ENCODE data around the gene FRY.

Gene FRY

GRCh38 chr13:32087955-32088747 lies 56.6 kb downstream of the FRY start:
- DNase-seq, result no peak

- no peak for DNase-seq
Observed at GRCh38 chr13:32092496-32092895, 60.9 kb downstream of the FRY start.

DNA sequence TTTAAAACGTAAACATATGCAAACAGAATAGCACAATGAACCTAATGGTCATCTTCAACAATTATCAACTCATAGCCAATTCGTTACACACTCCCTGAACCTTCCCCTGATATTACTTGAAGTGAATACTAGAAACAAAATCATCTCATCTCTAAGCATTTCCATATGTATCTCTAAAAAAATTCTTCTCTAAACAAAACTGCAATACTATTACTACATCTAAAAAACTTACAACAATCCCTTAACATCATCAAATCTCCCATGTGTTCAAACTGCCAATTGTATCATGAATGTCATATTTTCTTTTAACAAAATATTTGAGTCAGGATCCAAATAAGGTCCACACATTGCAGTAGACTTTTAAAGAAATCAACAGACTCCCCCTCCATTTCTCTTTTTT lies 61.4 kb downstream of the FRY start:
- DNase-seq, result no peak

DNA sequence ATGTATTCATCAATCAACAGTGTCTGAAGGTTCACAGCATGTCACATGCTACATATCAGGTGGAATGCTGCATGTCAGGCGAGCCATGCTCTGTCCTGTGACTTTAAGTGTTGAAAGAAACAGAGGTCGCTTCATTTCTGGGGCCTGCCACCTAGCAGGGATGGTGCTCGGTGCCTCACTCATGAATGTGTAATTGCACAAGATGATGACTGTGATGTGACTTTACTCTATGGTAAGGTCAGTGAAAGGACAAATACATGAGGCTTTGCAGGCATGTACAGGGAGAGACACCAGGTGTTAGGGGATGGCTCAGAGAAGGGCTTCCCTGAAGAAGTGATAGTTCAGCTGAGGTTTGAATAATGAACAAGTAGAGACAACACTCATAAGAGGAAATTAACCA lies 66.7 kb downstream of the FRY start:
- DNase-seq, result peak; percentile 17

DNA sequence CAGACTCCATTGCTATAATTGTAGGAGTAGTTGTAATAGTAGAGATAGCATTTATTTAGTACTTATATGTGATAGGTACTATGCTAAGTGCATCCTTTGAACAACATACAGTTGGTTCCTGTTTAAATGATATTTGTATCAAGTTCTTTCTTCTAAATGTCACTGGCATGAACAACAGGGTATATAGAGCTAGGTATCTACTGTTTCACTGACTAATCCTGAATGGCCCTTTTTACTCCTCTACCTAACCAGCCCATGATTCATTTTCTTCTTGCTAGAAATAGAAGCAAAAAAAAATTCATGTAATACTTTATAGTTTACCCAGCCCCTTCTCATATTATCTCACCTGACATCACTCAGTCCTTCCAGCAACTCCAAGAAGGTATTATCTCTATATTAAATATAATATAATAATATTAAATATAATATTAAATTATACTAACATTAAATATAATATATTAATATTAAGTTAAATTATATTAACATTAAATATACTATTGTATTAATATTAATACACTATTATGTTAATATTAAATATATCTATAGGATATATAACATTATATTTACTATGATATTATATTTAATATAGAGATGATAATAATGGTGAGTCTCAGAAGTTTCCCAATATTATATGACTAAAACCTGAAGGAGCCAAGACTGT lies 74.2 kb downstream of the FRY start:
- no peak for DNase-seq

DNA sequence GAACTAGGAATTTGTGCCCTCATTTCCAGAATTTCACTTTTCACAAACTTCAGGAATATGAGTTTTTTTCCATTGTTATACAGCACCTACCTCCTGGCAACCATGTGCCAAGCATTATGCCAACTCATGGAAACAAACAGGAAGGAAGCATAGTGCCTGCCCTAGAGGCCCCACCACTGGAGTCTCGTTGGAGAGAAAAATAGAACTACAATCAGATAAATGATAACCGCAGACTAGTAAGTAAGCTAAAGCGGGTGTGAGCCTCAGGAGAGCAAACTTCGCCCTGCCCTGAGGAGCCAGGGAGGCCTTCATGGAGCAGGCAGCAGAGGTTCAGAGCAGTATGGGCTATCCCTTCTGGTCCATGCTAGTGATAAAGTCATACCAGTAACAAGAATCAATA lies 75.9 kb downstream of the FRY start:
- DNase-seq, result no peak

- DNase-seq, result no peak
Observed at GRCh38 chr13:32107973-32108372, 76.4 kb downstream of the FRY start.

DNA sequence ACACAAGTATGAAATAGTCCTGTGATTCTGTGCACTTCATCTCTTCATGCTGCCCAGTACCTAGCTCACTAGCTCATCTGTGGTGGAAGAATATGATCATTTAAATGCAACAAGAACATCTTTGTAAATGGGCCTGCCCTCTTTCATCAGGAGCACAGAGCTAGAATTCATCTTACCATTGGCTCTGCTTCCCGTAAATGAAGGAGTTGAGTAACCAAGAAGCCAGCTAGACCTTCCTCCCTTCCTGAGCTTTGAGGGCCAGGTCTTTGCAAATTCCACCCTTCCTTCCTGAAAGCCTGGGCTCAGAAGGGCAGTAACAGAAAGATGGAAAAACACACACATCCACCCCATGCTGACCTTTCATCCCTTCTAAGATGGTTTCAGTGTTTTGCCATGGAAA lies 82.0 kb downstream of the FRY start:
- no peak for DNase-seq

- no peak for DNase-seq
Observed at GRCh38 chr13:32114284-32114950, 82.8 kb downstream of the FRY start.

GRCh38 chr13:32115066-32115465 lies 83.5 kb downstream of the FRY start:
- no peak for DNase-seq

- no peak for DNase-seq
Observed at GRCh38 chr13:32116210-32116609, 84.6 kb downstream of the FRY start.

- DNase-seq, result no peak
Observed at GRCh38 chr13:32117001-32117400, 85.4 kb downstream of the FRY start.

DNA sequence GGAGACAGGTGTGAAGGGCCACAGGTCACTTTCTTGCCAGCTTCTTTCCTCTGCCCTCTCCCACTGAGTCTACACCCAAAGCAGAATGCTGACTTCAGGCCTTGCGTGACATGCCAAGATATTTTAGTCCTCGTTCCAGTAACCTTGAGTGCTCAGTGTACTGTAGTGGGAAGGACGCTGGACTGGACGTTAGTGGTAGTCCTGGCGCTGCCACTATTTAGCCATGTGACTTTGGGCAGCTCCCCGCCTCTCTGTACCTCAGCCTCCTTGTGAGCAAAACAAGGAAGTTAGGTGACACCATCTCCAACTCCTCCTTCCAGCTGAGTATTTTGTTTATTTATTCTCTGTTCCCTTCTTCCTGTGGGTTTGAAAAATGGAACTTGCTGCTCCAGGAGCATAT lies 86.1 kb downstream of the FRY start:
- DNase-seq, result no peak

DNA sequence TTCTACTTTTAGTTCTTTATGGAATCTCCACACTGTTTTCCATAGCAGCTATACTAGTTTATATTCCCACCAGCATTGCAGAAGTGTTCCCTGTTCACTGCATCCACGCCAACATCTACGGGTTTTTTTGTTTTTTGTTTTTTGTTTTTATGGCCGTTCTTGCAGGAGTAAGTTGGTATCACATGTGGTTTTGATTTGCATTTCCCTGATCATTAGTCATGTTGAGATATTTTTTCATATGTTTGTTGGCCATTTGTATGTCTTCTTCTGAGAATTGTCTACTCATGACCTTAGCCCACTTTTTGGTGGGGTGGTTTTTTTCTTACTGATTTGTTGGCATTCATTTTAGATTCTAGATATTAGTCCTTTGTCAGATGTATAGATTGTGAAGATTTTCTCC lies 89.7 kb downstream of the FRY start:
- no peak for DNase-seq

GRCh38 chr13:32124743-32125142 lies 93.2 kb downstream of the FRY start:
- DNase-seq, result no peak

- DNase-seq, result no peak
Observed at GRCh38 chr13:32125221-32125689, 93.7 kb downstream of the FRY start.

GRCh38 chr13:32125751-32126150 lies 94.2 kb downstream of the FRY start:
- no peak for DNase-seq

DNA sequence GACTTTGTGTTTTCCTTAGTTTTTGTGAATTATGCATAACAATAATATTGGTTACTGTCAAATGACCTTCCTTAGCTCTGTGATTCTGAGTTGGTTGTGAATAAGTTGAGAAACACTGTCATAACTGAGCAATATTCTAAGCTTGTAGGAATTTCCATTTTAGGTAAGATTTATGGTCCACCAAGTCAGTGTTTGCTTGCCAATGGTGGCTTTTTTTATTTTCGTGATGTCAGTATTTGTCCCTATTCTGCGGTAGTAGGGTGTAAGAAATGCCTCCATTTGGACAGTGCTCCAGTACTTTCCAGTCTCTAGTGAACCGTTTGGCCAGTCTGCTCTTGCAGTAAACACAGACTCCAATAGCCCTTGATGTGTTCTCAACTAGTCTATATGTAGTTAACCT lies 94.7 kb downstream of the FRY start:
- no peak for DNase-seq

DNA sequence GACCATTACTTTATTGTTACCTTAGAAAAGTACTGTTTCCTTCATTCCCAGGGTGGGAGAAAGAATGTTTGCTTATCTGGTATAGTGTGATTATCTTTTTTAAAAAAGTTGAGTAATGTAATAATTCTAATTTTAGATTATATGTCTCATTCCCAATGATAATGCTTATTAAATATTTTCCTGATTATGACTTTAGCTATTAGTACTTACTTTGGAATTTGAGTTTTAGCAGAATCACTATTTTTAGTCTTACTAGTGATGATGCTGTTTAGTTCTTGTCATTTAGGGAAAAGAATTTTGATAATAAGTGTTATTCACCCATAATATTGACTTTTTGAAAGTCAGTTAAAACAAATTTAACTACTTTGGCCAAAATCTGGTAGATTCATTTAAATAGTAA lies 95.2 kb downstream of the FRY start:
- no peak for DNase-seq

DNA sequence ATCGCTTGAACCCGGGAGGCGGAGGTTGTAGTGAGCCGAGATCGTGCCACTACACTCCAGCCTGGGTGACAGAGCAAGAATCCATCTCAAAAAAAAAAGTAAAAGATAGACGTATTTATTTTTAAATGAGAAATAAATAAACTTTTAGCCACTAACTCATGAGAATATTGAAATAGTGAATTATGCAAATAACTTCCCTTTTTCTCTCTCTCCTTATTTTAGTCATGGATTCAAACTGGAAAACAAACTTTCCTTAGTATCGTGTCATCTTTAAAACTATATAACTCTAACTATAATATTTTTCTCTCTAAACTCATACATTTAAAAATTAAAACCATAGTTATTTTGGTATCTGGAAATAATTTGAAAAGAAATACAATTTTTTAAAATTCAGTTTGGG lies 96.1 kb downstream of the FRY start:
- DNase-seq, result no peak

DNA sequence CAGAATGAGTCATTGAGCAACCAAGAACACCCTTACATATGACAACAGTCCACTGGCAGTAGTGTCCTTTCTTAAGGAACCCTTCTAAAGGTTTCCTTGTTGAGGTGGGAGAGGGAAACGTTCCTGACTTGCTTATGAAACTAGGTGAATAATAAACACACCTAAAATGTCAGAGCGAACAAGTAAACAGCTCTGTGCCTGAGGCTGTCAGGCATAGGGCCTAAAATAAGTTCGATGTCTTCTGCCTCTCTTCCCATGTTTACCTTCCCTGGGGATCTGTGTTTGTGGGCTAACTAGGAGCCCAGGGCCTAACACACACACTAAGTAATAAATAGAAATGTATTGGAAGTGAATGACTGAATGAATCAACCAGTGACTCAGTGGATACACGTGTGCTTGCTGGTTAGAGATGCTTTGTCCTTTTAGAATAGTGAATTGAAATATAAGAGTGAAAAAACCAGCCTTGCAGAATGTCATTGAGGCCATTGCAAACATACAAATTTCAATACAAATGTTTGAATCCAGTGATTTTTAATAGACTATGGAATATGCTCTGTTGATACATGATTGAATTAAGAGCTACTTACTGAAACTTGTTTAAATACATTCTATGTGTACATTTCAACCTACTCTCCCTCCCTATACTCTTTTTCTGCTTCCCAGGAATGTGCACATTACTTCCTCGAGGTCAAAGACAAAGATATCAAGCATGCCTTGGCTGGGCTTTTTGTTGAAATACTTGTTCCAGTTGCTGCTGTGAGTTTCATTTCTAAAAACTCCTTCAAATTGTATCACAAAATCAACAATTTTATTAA lies 102.9 kb downstream of the FRY start:
- no peak for DNase-seq

DNA sequence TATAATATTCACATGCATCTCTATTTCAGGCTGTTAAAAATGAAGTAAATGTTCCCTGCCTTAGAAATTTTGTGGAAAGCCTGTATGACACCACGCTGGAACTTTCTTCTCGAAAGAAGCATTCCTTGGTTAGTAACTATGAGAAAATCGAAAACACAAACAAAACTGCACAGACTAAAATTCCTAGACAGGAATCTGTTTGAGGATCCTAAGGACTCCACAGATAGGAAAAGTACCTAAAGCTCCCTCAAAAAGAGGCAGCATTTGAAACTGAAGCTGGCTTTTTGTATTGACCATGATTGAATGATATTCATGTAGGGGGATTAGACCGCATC lies 103.4 kb downstream of the FRY start:
- DNase-seq, result no peak

- DNase-seq, result no peak
Observed at GRCh38 chr13:32135655-32136054, 104.1 kb downstream of the FRY start.
